ENCODE measurements around the gene TAMM41. TPM values are rescaled to one million over a fixed set of nuclear protein-coding genes. Genes with fewer than 3 reads are reported as not detected.

The TAMM41 gene
- total RNA-seq, 1 donor = 8.7 TPM

GRCh38 chr3:11808231-11808630, 38.5 kb downstream of the TAMM41 start:
- no peak overlapping the region for H3K27ac ChIP-seq (ENCODE audit: low read depth, low read length)
- H3K4me2 ChIP-seq (ENCODE audit: insufficient read depth, low read length) = no peak overlapping the region
- no peaks in the 10 kb centered on the region for H3K9me3 ChIP-seq (ENCODE audit: low read depth, low read length)
- no peak overlapping the region for H3K4me3 ChIP-seq (ENCODE audit: insufficient read depth, low read length)
- H2AFZ ChIP-seq (ENCODE audit: low read length) = no peak overlapping the region
- no peaks in the 10 kb centered on the region for H4K20me1 ChIP-seq (ENCODE audit: insufficient read depth, low read length)
- H3K4me1 ChIP-seq (ENCODE audit: insufficient read depth, low read length) = peaks cover 5% of the 10 kb centered on the region
- TF ChIP-seq CTCF (IDR thresholded peaks at IDR 0.05; ENCODE audit: extremely low read depth, low read depth, low read length) = no peak
- no peaks in the 10 kb centered on the region for H3K79me2 ChIP-seq (ENCODE audit: insufficient read depth, low read length)
- H3K36me3 ChIP-seq (ENCODE audit: insufficient read depth, low read length) = peaks cover 35% of the 10 kb centered on the region
- no peak for DNase-seq (ENCODE audit: insufficient read length, low spot score, missing footprints)
- H3K27me3 ChIP-seq (ENCODE audit: insufficient read depth, low read length) = no peaks in the 10 kb centered on the region

GRCh38 chr3:11807686-11808085, 39.0 kb downstream of the TAMM41 start:
- H3K4me2 ChIP-seq (ENCODE audit: insufficient read depth, low read length) = no peak overlapping the region

GRCh38 chr3:11805716-11806115, 41.0 kb downstream of the TAMM41 start:
- no peak for DNase-seq (ENCODE audit: insufficient read length, low spot score, missing footprints)
- TF ChIP-seq CTCF (IDR thresholded peaks at IDR 0.05; ENCODE audit: extremely low read depth, low read depth, low read length) = no peak
- H3K36me3 ChIP-seq (ENCODE audit: insufficient read depth, low read length) = peaks cover 35% of the 10 kb centered on the region
- H3K79me2 ChIP-seq (ENCODE audit: insufficient read depth, low read length) = no peaks in the 10 kb centered on the region
- H3K4me2 ChIP-seq (ENCODE audit: insufficient read depth, low read length) = no peak overlapping the region
- H3K9me3 ChIP-seq (ENCODE audit: low read depth, low read length) = no peaks in the 10 kb centered on the region
- H3K27me3 ChIP-seq (ENCODE audit: insufficient read depth, low read length) = no peaks in the 10 kb centered on the region
- H4K20me1 ChIP-seq (ENCODE audit: insufficient read depth, low read length) = no peaks in the 10 kb centered on the region
- no peak overlapping the region for H3K27ac ChIP-seq (ENCODE audit: low read depth, low read length)
- H3K4me1 ChIP-seq (ENCODE audit: insufficient read depth, low read length) = peaks cover 5% of the 10 kb centered on the region
- no peak overlapping the region for H3K4me3 ChIP-seq (ENCODE audit: insufficient read depth, low read length)
- H2AFZ ChIP-seq (ENCODE audit: low read length) = no peak overlapping the region

More at GRCh38 chr3:11807686-11808085, 39.0 kb downstream of the TAMM41 start:
- H4K20me1 ChIP-seq (ENCODE audit: insufficient read depth, low read length) = no peaks in the 10 kb centered on the region
- H3K27ac ChIP-seq (ENCODE audit: low read depth, low read length) = no peak overlapping the region
- no peak for TF ChIP-seq CTCF (IDR thresholded peaks at IDR 0.05; ENCODE audit: extremely low read depth, low read depth, low read length)
- H3K4me1 ChIP-seq (ENCODE audit: insufficient read depth, low read length) = peaks cover 5% of the 10 kb centered on the region
- H2AFZ ChIP-seq (ENCODE audit: low read length) = no peak overlapping the region
- no peaks in the 10 kb centered on the region for H3K9me3 ChIP-seq (ENCODE audit: low read depth, low read length)
- no peaks in the 10 kb centered on the region for H3K27me3 ChIP-seq (ENCODE audit: insufficient read depth, low read length)
- DNase-seq (ENCODE audit: insufficient read length, low spot score, missing footprints) = no peak
- no peak overlapping the region for H3K4me3 ChIP-seq (ENCODE audit: insufficient read depth, low read length)
- H3K79me2 ChIP-seq (ENCODE audit: insufficient read depth, low read length) = no peaks in the 10 kb centered on the region
- H3K36me3 ChIP-seq (ENCODE audit: insufficient read depth, low read length) = peaks cover 33% of the 10 kb centered on the region

- H3K36me3 ChIP-seq (ENCODE audit: insufficient read depth, low read length) = peaks cover 35% of the 10 kb centered on the region
These were observed 42.5 kb downstream of the TAMM41 start for GRCh38 chr3:11803977-11804892.

More at GRCh38 chr3:11803977-11804892, 42.5 kb downstream of the TAMM41 start:
- H3K4me3 ChIP-seq (ENCODE audit: insufficient read depth, low read length) = no peak overlapping the region
- H3K9me3 ChIP-seq (ENCODE audit: low read depth, low read length) = no peaks in the 10 kb centered on the region
- H2AFZ ChIP-seq (ENCODE audit: low read length) = no peak overlapping the region
- peaks cover 2% of the 10 kb centered on the region for H3K79me2 ChIP-seq (ENCODE audit: insufficient read depth, low read length)
- peak; percentile 77 for DNase-seq (ENCODE audit: insufficient read length, low spot score, missing footprints)
- H4K20me1 ChIP-seq (ENCODE audit: insufficient read depth, low read length) = no peaks in the 10 kb centered on the region
- H3K27ac ChIP-seq (ENCODE audit: low read depth, low read length) = no peak overlapping the region
- H3K4me1 ChIP-seq (ENCODE audit: insufficient read depth, low read length) = no peaks in the 10 kb centered on the region
- H3K27me3 ChIP-seq (ENCODE audit: insufficient read depth, low read length) = no peaks in the 10 kb centered on the region
- TF ChIP-seq CTCF (IDR thresholded peaks at IDR 0.05; ENCODE audit: extremely low read depth, low read depth, low read length) = peak; percentile 79
- no peak overlapping the region for H3K4me2 ChIP-seq (ENCODE audit: insufficient read depth, low read length)
